Hepatocyte (in vitro differentiated cells): ENCODE data around the gene SEMA3D. TPM values are rescaled to one million over a fixed set of nuclear protein-coding genes. Genes with fewer than 3 reads are reported as not detected.

ENCODE experiments used
- DNase-seq: peaks from one replicate; pipeline ENCODE4 v3.0.0-alpha.2; 2016; ENCODE audit warnings: low spot score
- H2AFZ ChIP-seq: fragments of 200-600 bp; sonication (generic); 2 replicates; pipeline ENCODE4 v1.6.0; 2016; ENCODE audit warnings: antibody characterized with exemption, mild to moderate bottlenecking
- H3K27ac ChIP-seq: fragments of 200-600 bp; sonication (generic); 2 replicates; pipeline ENCODE4 v1.5.1; 2016; ENCODE audit warnings: mild to moderate bottlenecking
- H3K27me3 ChIP-seq: fragments of 200-600 bp; sonication (generic); 2 replicates; pipeline ENCODE4 v1.6.1; 2016
- H3K36me3 ChIP-seq: fragments of 200-600 bp; sonication (generic); replicated peaks from 2 replicates; pipeline ENCODE4 v1.5.1; 2016; ENCODE audit warnings: low read depth; ENCODE audit not compliant: insufficient read depth
- H3K4me1 ChIP-seq: fragments of 200-600 bp; sonication (generic); 2 replicates; pipeline ENCODE4 v1.5.1; 2016; ENCODE audit warnings: mild to moderate bottlenecking, moderate library complexity; ENCODE audit not compliant: insufficient read depth
- H3K4me2 ChIP-seq: fragments of 200-600 bp; sonication (generic); 2 replicates; pipeline ENCODE4 v1.6.0; 2016
- H3K4me3 ChIP-seq: fragments of 200-600 bp; sonication (generic); 2 replicates; pipeline ENCODE4 v1.5.1; 2016; ENCODE audit warnings: mild to moderate bottlenecking
- H3K79me2 ChIP-seq: fragments of 200-600 bp; sonication (generic); 2 replicates; pipeline ENCODE4 v1.6.0; 2017; ENCODE audit warnings: mild to moderate bottlenecking
- H3K9me2 ChIP-seq: fragments of 200-600 bp; sonication (generic); replicated peaks from 2 replicates; pipeline ENCODE4 v1.6.0; 2017; ENCODE audit warnings: mild to moderate bottlenecking; ENCODE audit not compliant: insufficient read depth
- H3K9me3 ChIP-seq: fragments of 200-600 bp; sonication (generic); 2 replicates; pipeline ENCODE4 v1.5.1; 2016; ENCODE audit warnings: low read depth, mild to moderate bottlenecking
- H4K20me1 ChIP-seq: fragments of 200-600 bp; sonication (generic); 2 replicates; pipeline ENCODE4 v1.6.0; 2016; ENCODE audit warnings: mild to moderate bottlenecking; ENCODE audit not compliant: insufficient read depth, poor library complexity, severe bottlenecking
- CTCF ChIP-seq: fragments of 200-600 bp; sonication (generic); IDR thresholded peaks from 2 replicates; pipeline ENCODE4 v1.5.1; 2016; ENCODE audit warnings: antibody characterized with exemption, mild to moderate bottlenecking; ENCODE audit not compliant: poor library complexity
- EZH2 ChIP-seq: fragments of 200-600 bp; sonication (generic); IDR thresholded peaks from 2 replicates; pipeline ENCODE4 v1.6.1; 2016; ENCODE audit warnings: antibody characterized with exemption, mild to moderate bottlenecking, borderline replicate concordance
- EZH2phosphoT487 ChIP-seq: fragments of 200-600 bp; sonication (generic); IDR thresholded peaks from one replicate; pipeline ENCODE4 v1.6.1; 2018; ENCODE audit warnings: antibody characterized with exemption, mild to moderate bottlenecking, low read depth, moderate library complexity; ENCODE audit not compliant: unreplicated experiment, severe bottlenecking
- WGBS: methylation state at CpG from one replicate; pipeline ENCODE4 v1.1.6; 2016; ENCODE audit warnings: low lambda C conversion rate; ENCODE audit errors: missing lambda C conversion rate; 5-methylcytosine and 5-hydroxymethylcytosine counted together
- polyA plus RNA-seq: library from polyadenylated mRNA; unstranded; fragments of >200 nt; fragmentation: Nextera tagmentation; extraction: Ambion mirVana; gene quantifications from 2 replicates; pipeline ENCODE4 v1.2.1, GENCODE V29; 2016
- total RNA-seq: library from RNA; depleted of rRNA; stranded (reverse); fragments of >200 nt; gene quantifications from 2 replicates; pipeline ENCODE4 v1.2.3, GENCODE V29; 2014

Gene SEMA3D
- total and polyA plus RNA-seq, 2 experiments from 2014 or later: 18.7 to 44.9 TPM

- no peaks in the 10 kb centered on the region for H3K79me2 ChIP-seq
- H3K27me3 ChIP-seq: no peaks in the 10 kb centered on the region
- H3K4me1 ChIP-seq: no peaks in the 10 kb centered on the region
- H2AFZ ChIP-seq: no peak overlapping the region
- no peaks in the 10 kb centered on the region for H3K9me2 ChIP-seq
- no peak for DNase-seq
- TF ChIP-seq EZH2 (no peak), EZH2phosphoT487 (no peak), CTCF (no peak)
- H3K9me3 ChIP-seq: no peaks in the 10 kb centered on the region
- no peak overlapping the region for H3K27ac ChIP-seq
- no peaks in the 10 kb centered on the region for H3K36me3 ChIP-seq
- WGBS: 98% methylated on average over 1 of the region's 1 CpG
- no peak overlapping the region for H3K4me3 ChIP-seq
- no peak overlapping the region for H3K4me2 ChIP-seq
- H4K20me1 ChIP-seq: no peaks in the 10 kb centered on the region
Observed at GRCh38 chr7:85062651-85063050, 124.2 kb downstream of the SEMA3D start.

- no peaks in the 10 kb centered on the region for H3K9me3 ChIP-seq
- H3K9me2 ChIP-seq: no peaks in the 10 kb centered on the region
- H3K4me3 ChIP-seq: no peak overlapping the region
- H2AFZ ChIP-seq: no peak overlapping the region
- H4K20me1 ChIP-seq: no peaks in the 10 kb centered on the region
- TF ChIP-seq EZH2: no peak
- TF ChIP-seq CTCF: no peak
- no peak for TF ChIP-seq EZH2phosphoT487
- WGBS: 91% methylated on average over 2 of the region's 2 CpGs
- H3K36me3 ChIP-seq: no peaks in the 10 kb centered on the region
- no peaks in the 10 kb centered on the region for H3K27me3 ChIP-seq
- no peak overlapping the region for H3K4me2 ChIP-seq
- H3K4me1 ChIP-seq: no peaks in the 10 kb centered on the region
- H3K79me2 ChIP-seq: no peaks in the 10 kb centered on the region
- no peak for DNase-seq
- H3K27ac ChIP-seq: no peak overlapping the region
Observed at GRCh38 chr7:85061456-85061855, 125.4 kb downstream of the SEMA3D start.

GRCh38 chr7:85060696-85061095 lies 126.2 kb downstream of the SEMA3D start:
- no peaks in the 10 kb centered on the region for H3K79me2 ChIP-seq
- H3K4me1 ChIP-seq: no peaks in the 10 kb centered on the region
- no peak overlapping the region for H2AFZ ChIP-seq
- H4K20me1 ChIP-seq: no peaks in the 10 kb centered on the region
- H3K27ac ChIP-seq: no peak overlapping the region
- H3K36me3 ChIP-seq: no peaks in the 10 kb centered on the region
- H3K4me2 ChIP-seq: no peak overlapping the region
- H3K9me2 ChIP-seq: no peaks in the 10 kb centered on the region
- DNase-seq: no peak
- H3K9me3 ChIP-seq: no peaks in the 10 kb centered on the region
- H3K27me3 ChIP-seq: no peaks in the 10 kb centered on the region
- no peak overlapping the region for H3K4me3 ChIP-seq
- TF ChIP-seq EZH2phosphoT487 (no peak), CTCF (no peak), EZH2 (no peak)
- WGBS: 89% methylated on average over 2 of the region's 2 CpGs

- TF ChIP-seq EZH2phosphoT487 (no peak), EZH2 (no peak), CTCF (no peak)
- Histone ChIP-seq H2AFZ (no peak overlapping the region), H3K4me2 (no peak overlapping the region), H3K36me3 (no peaks in the 10 kb centered on the region), H4K20me1 (no peaks in the 10 kb centered on the region), H3K79me2 (no peaks in the 10 kb centered on the region), H3K27ac (no peak overlapping the region), H3K9me2 (no peaks in the 10 kb centered on the region), H3K27me3 (no peaks in the 10 kb centered on the region), H3K4me1 (no peaks in the 10 kb centered on the region), H3K9me3 (no peaks in the 10 kb centered on the region), H3K4me3 (no peak overlapping the region)
- no peak for DNase-seq
- 89% methylated on average over 2 of the region's 2 CpGs for WGBS
Observed at GRCh38 chr7:85055906-85056305, 130.9 kb downstream of the SEMA3D start.
